BE2C (cell line): ENCODE results near the gene STXBP3.

ENCODE experiments used
- DNase-seq: peaks from one replicate; pipeline ENCODE4 v3.0.0-alpha.2; 2020
- H3K27me3 ChIP-seq: fragments of 250-450 bp; sonication (Bioruptor Pico); 2 replicates; pipeline ENCODE4 v1.5.1; 2020; ENCODE audit warnings: mild to moderate bottlenecking
- H3K36me3 ChIP-seq: fragments of 250-450 bp; sonication (Bioruptor Pico); 2 replicates; pipeline ENCODE4 v1.5.1; 2020; ENCODE audit warnings: mild to moderate bottlenecking
- H3K4me1 ChIP-seq: fragments of 250-450 bp; sonication (Bioruptor Pico); 2 replicates; pipeline ENCODE4 v1.5.1; 2020
- H3K4me3 ChIP-seq: 2 replicates; pipeline ENCODE4 v1.5.1; 2011; ENCODE audit warnings: low read depth, low read length
- H3K9me3 ChIP-seq: fragments of 250-450 bp; sonication (Bioruptor Pico); 2 replicates; pipeline ENCODE4 v1.5.1; 2020
- TF ChIP-seq, protein P1 (sequence below): IDR thresholded peaks from 2 replicates; pipeline ENCODE4 v1.5.1; 2012; ENCODE audit warnings: mild to moderate bottlenecking, low read depth, low read length

STXBP3 gene

GRCh38 chr1:108725906-108726305 is 20.6 kb upstream of the STXBP3 start:
- H3K4me1 ChIP-seq: no peaks in the 10 kb centered on the region
- TF ChIP-seq, protein P1, sequence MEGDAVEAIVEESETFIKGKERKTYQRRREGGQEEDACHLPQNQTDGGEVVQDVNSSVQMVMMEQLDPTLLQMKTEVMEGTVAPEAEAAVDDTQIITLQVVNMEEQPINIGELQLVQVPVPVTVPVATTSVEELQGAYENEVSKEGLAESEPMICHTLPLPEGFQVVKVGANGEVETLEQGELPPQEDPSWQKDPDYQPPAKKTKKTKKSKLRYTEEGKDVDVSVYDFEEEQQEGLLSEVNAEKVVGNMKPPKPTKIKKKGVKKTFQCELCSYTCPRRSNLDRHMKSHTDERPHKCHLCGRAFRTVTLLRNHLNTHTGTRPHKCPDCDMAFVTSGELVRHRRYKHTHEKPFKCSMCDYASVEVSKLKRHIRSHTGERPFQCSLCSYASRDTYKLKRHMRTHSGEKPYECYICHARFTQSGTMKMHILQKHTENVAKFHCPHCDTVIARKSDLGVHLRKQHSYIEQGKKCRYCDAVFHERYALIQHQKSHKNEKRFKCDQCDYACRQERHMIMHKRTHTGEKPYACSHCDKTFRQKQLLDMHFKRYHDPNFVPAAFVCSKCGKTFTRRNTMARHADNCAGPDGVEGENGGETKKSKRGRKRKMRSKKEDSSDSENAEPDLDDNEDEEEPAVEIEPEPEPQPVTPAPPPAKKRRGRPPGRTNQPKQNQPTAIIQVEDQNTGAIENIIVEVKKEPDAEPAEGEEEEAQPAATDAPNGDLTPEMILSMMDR: no peak
- DNase-seq: no peak

DNA sequence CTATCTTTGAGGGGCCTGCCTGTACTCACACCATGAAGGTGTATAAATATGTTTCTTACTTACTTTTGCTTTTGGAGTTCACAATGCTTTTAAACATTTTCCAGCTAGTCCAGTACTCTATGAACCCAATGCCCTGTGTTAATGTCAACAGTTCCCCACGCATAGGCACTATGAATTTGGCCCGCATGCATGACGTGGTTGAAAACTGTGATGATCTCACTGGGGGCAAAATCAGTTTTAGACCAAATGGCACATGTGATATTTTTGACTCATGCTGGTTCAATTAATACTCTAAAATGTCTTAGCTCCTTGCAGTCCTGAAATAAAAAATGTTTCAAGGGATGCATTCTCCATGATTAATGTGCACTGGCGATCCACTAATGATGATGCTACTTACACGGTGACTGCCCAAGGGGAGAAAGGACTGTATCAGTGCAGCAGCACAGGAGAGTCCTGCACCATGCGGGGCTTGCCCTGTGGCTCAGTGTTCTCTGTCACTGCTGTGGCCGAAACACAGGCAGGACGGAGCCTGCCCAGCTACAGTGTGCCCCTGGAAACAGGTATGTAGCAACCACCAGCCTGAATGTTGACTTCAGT is 18.0 kb upstream of the STXBP3 start:
- TF ChIP-seq, protein P1: no peak
- no peak for DNase-seq

More at GRCh38 chr1:108725906-108726305, 20.6 kb upstream of the STXBP3 start:
- no peaks in the 10 kb centered on the region for H3K36me3 ChIP-seq
- H3K27me3 ChIP-seq: no peaks in the 10 kb centered on the region
- no peaks in the 10 kb centered on the region for H3K9me3 ChIP-seq
- no peak overlapping the region for H3K4me3 ChIP-seq

DNA sequence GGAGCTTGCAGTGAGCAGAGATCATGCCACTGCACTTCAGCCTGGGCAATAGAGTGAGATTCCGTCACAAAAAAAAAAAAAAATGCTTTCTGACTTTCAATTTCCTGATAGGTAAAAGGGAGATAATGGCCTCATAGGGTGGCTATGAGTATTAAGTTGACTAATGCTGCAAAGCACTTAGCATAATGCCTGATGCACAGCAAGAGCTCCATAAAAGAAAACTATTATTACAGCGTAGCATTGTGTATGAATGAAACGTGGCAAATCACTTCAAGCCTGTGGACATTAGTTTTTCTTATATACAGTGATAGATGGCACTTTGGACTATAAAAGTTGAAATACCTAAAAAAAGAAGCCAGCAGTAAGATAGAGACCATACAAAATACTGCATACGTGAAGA is 17.0 kb upstream of the STXBP3 start:
- Histone ChIP-seq H3K4me1 (no peaks in the 10 kb centered on the region), H3K4me3 (no peak overlapping the region), H3K36me3 (no peaks in the 10 kb centered on the region), H3K27me3 (no peaks in the 10 kb centered on the region), H3K9me3 (no peaks in the 10 kb centered on the region)
- DNase-seq: no peak
- TF ChIP-seq, protein P1: no peak

More for the DNA sequence above, 18.0 kb upstream of the STXBP3 start:
- no peaks in the 10 kb centered on the region for H3K27me3 ChIP-seq
- no peaks in the 10 kb centered on the region for H3K9me3 ChIP-seq
- no peaks in the 10 kb centered on the region for H3K36me3 ChIP-seq
- H3K4me1 ChIP-seq: no peaks in the 10 kb centered on the region
- no peak overlapping the region for H3K4me3 ChIP-seq

GRCh38 chr1:108732398-108732797 is 14.1 kb upstream of the STXBP3 start:
- TF ChIP-seq, protein P1: no peak
- no peak overlapping the region for H3K4me3 ChIP-seq
- no peak for DNase-seq

GRCh38 chr1:108734171-108734865 is 12.2 kb upstream of the STXBP3 start:
- no peaks in the 10 kb centered on the region for H3K27me3 ChIP-seq
- no peaks in the 10 kb centered on the region for H3K36me3 ChIP-seq
- DNase-seq: no peak
- no peaks in the 10 kb centered on the region for H3K9me3 ChIP-seq
- H3K4me1 ChIP-seq: no peaks in the 10 kb centered on the region
- no peak overlapping the region for H3K4me3 ChIP-seq
- TF ChIP-seq, protein P1: no peak

More at GRCh38 chr1:108732398-108732797, 14.1 kb upstream of the STXBP3 start:
- Histone ChIP-seq H3K27me3 (no peaks in the 10 kb centered on the region), H3K9me3 (no peaks in the 10 kb centered on the region), H3K36me3 (no peaks in the 10 kb centered on the region), H3K4me1 (no peaks in the 10 kb centered on the region)

DNA sequence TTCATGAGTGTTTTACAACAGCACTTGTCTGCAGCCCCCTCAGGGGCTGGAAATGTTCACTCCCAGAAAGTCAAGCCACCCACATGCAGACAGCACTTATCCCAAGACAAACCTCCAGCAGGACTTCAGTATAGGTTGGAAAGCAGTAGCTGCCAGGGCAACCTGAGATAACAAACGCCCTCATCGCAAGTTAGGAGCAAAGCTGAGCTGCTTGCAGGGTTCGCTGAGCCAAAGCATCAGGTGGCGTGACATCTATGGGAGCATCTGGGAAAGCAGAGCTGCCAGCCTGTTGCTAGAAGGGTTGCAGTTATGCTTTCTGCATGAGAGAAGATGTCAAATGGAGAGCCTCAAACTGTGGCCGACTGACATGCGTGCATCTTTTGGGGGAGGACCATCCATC is 4.2 kb upstream of the STXBP3 start:
- no peaks in the 10 kb centered on the region for H3K9me3 ChIP-seq
- H3K4me3 ChIP-seq: no peak overlapping the region
- H3K36me3 ChIP-seq: no peaks in the 10 kb centered on the region
- no peaks in the 10 kb centered on the region for H3K27me3 ChIP-seq
- TF ChIP-seq, protein P1: no peak
- no peaks in the 10 kb centered on the region for H3K4me1 ChIP-seq
- no peak for DNase-seq
